Upper lobe of right lung (tissue), 1 donor: ENCODE measurements around the gene MYEOV. TPM values are rescaled to one million over a fixed set of nuclear protein-coding genes. Genes with fewer than 3 reads are reported as not detected.

ENCODE experiments used
- ATAC-seq: fragments of 200-7000 bp; cut with Tn5 transposase; one replicate; pipeline ENCODE4 v1.9.1; 2020; ENCODE audit warnings: mild to moderate bottlenecking, moderate library complexity
- DNase-seq: peaks from one replicate; pipeline ENCODE4 v3.0.0-alpha.2; 2020
- H3K27ac ChIP-seq: fragments of 200-600 bp; one replicate; pipeline ENCODE4 v1.8.0; 2022
- H3K27me3 ChIP-seq: fragments of 200-600 bp; one replicate; pipeline ENCODE4 v1.8.0; 2022; ENCODE audit warnings: mild to moderate bottlenecking
- H3K36me3 ChIP-seq: fragments of 200-600 bp; one replicate; pipeline ENCODE4 v1.8.0; 2022
- H3K4me1 ChIP-seq: fragments of 200-600 bp; one replicate; pipeline ENCODE4 v1.8.0; 2022
- H3K4me3 ChIP-seq: fragments of 200-600 bp; one replicate; pipeline ENCODE4 v1.8.0; 2022; ENCODE audit warnings: mild to moderate bottlenecking
- H3K9me3 ChIP-seq: fragments of 200-600 bp; one replicate; pipeline ENCODE4 v1.8.0; 2022
- intact Hi-C: fragments of 100-400 bp; cut with DNase I; formaldehyde crosslinking; loops from one replicate; pipeline ENCODE4 v1.11.0; 2022
- total RNA-seq: library from RNA; stranded (reverse); fragmentation: NEBNext Ultra II Directional; extraction: Animal tissue kit (Norgen Biotek cat#: 25700); gene quantifications from one replicate; pipeline ENCODE4 v1.2.1, GENCODE V29; 2021
- TF ChIP-seq, protein P1 (sequence below): fragments of 200-600 bp; IDR thresholded peaks from one replicate; pipeline ENCODE4 v1.8.0; 2022; ENCODE audit warnings: antibody characterized with exemption
- donor health status: DM: no; HTN: yes; CAD: no; lungs with severe emphysema.

MYEOV gene
- total RNA-seq, 1 donor from 2014 or later = 0.23 TPM

DNA sequence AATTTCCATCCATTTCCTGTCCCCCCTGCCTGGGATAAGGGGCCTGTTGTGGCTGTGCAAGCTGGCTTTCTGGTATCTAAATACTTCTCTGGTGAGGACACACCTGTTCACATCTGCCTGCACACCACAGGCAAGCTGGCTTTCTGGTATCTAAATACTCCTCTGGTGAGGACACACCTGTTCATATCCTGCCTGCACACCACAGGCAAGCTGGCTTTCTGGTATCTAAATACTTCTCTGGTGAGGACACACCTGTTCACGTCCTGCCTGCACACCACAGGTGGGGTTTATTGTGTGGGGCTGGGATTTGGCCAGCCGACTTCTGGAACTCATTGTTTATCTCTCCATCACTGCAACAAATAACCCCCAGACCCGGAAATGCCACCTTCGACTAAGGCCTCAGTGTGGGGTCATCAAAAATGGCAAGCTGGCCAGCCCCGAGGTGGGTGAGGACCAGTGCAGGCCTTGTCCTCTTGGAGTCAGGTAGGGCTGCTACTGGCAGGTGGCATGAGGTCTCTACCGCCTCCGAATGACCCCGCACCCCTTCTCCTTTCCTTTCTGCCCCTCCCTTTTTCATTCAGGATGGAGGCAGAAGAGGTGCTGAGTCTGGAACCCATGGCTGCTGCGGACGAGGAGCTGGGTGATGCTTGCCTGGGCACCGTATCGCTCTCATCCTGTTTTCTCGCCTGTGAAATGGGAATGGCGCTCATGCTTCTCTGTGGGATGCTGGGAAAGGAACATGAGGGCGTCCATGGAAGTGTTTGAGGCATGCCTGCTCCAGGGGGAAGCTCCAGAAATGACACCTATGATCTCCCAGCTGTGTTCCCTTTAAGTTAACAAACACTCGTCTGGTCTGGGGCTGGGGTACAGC, 43.5 kb upstream of the MYEOV start:
- no peak overlapping the region for H3K4me3 ChIP-seq
- TF ChIP-seq, protein P1, sequence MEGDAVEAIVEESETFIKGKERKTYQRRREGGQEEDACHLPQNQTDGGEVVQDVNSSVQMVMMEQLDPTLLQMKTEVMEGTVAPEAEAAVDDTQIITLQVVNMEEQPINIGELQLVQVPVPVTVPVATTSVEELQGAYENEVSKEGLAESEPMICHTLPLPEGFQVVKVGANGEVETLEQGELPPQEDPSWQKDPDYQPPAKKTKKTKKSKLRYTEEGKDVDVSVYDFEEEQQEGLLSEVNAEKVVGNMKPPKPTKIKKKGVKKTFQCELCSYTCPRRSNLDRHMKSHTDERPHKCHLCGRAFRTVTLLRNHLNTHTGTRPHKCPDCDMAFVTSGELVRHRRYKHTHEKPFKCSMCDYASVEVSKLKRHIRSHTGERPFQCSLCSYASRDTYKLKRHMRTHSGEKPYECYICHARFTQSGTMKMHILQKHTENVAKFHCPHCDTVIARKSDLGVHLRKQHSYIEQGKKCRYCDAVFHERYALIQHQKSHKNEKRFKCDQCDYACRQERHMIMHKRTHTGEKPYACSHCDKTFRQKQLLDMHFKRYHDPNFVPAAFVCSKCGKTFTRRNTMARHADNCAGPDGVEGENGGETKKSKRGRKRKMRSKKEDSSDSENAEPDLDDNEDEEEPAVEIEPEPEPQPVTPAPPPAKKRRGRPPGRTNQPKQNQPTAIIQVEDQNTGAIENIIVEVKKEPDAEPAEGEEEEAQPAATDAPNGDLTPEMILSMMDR = no peak
- H3K9me3 ChIP-seq = no peaks in the 10 kb centered on the region
- DNase-seq (no peak), ATAC-seq (peak; percentile 47)
- H3K4me1 ChIP-seq = no peaks in the 10 kb centered on the region
- intact Hi-C loops = no loop called here
- H3K36me3 ChIP-seq = no peaks in the 10 kb centered on the region
- peak overlapping the region; percentile 51 for H3K27ac ChIP-seq
- no peaks in the 10 kb centered on the region for H3K27me3 ChIP-seq

DNA sequence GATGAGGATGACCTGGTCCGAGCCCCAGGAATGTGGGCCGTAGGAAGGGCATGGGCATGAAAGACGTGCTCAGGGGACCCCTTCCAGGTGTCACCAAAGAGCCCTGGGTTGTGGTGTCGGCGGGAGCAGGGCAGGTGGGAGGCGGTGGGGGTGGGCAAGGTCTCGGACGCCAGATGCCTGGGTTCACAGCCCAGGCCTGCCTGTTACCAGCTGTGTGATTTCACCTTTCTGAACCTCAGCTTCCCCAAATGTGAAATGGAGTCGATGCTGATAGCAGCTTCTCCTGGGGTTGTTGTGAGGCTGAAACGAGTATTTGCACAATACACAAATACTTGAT, 42.9 kb upstream of the MYEOV start:
- DNase-seq (no peak), ATAC-seq (no peak)
- H3K27me3 ChIP-seq = no peaks in the 10 kb centered on the region
- intact Hi-C loops = no loop called here
- H3K36me3 ChIP-seq = no peaks in the 10 kb centered on the region
- TF ChIP-seq, protein P1 = no peak
- H3K9me3 ChIP-seq = no peaks in the 10 kb centered on the region
- no peak overlapping the region for H3K27ac ChIP-seq
- no peak overlapping the region for H3K4me3 ChIP-seq
- H3K4me1 ChIP-seq = no peaks in the 10 kb centered on the region

DNA sequence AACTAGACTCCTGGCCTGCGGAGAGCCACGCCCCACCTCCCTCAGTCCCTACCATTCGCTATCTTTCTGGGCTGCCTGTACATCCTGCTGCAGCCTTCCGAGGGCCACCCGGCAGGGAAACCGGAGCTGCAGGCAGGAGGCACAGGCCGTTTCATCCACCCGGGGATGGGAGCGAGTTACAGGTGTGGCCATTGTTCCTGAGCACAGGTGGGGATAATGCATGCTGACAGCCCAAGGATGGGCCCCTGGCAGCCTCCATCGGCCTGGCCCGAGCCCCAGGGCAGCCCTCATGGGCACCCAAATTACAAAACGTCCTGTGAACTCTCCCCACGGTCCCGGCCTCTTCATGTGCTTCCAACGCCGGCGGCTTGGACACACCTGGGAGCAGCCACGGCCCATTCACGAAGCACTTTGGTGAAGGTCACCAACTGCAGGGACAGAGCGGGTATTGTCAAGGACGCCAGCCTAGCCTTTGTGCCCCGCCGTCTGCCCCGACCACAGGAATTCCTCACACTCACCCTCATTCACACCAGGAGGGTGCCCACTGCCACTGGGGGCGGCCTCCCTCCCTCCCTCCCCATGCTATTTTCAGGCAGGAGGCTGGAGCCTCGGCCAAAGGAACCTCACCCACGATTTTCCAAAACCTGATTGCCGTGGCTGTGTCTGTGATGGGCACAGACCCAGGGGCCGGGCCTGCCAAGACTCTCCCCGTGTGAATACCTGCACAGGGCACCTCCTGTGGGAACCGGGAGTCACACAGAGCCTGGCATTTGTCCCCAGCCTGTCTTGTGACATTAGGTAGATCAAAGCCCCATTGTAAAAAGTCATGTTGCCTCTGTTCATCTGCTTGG, 42.1 kb upstream of the MYEOV start:
- Histone ChIP-seq H3K36me3 (no peaks in the 10 kb centered on the region), H3K27ac (no peak overlapping the region), H3K27me3 (no peaks in the 10 kb centered on the region), H3K9me3 (no peaks in the 10 kb centered on the region), H3K4me1 (no peaks in the 10 kb centered on the region), H3K4me3 (no peak overlapping the region)
- TF ChIP-seq, protein P1 = no peak
- DNase-seq (peak; percentile 64), ATAC-seq (peak; percentile 2)
- intact Hi-C loops = no loop called here

DNA sequence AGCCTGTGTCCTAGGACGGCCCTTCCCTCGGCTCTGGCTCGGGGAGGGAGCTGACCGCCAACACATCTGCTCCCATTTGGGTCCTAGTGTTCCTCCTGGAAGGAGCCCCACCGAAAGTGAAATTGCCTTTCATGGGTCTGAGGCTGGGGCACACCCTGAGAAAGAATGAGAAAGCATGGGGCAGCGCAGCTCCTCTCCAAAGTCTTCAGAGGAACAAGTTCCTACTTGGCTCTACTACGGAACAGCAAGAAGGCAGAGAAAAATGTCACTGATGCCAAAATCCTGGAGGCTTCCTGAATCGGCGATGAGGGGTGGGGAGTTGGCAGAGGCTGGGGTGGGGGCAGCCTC, 41.5 kb upstream of the MYEOV start:
- intact Hi-C loops = no loop called here
- Histone ChIP-seq H3K36me3 (no peaks in the 10 kb centered on the region), H3K4me1 (no peaks in the 10 kb centered on the region), H3K4me3 (no peak overlapping the region), H3K27me3 (no peaks in the 10 kb centered on the region), H3K9me3 (no peaks in the 10 kb centered on the region), H3K27ac (no peak overlapping the region)
- no peak for DNase-seq
- TF ChIP-seq, protein P1 = no peak
- ATAC-seq = no peak

DNA sequence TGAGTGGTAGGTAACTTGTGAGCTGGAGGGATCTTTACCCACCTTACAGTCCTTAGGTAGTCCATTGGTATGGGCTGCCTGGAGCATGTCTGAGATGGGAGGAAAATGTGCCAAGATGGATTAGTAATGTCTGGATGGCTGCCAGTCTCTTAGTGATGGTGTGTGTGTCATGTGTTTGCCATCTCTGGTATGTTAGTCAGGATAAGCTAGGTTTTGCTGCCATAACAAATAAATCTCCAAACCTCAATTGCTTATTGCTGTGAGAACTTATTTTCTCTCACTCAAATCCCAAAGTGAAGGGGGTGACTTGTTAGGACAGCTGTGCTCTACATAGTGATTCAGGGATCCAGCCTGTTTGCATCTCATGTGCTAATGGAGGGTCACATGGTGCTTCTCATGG, 40.9 kb upstream of the MYEOV start:
- no peaks in the 10 kb centered on the region for H3K36me3 ChIP-seq
- H3K4me3 ChIP-seq = no peak overlapping the region
- no peak overlapping the region for H3K27ac ChIP-seq
- TF ChIP-seq, protein P1 = no peak
- intact Hi-C loops = no loop called here
- no peak for ATAC-seq
- no peaks in the 10 kb centered on the region for H3K27me3 ChIP-seq
- no peaks in the 10 kb centered on the region for H3K9me3 ChIP-seq
- DNase-seq = no peak
- no peaks in the 10 kb centered on the region for H3K4me1 ChIP-seq
